Activated T-helper 1 cell treated with Interleukin-2 at 50 U/mL for 16 hours (primary cell): Measurements from ENCODE around the gene MPG.
"Not testable (repeated sequence)": the region's sequence is repeated elsewhere in the genome, so short reads cannot be mapped to it uniquely, and the experiment has no call there.

ENCODE experiments used
- DNase-seq: peaks from one replicate; pipeline ENCODE4 v3.0.0-alpha.2; 2020; ENCODE audit warnings: low read depth

MPG gene

DNA sequence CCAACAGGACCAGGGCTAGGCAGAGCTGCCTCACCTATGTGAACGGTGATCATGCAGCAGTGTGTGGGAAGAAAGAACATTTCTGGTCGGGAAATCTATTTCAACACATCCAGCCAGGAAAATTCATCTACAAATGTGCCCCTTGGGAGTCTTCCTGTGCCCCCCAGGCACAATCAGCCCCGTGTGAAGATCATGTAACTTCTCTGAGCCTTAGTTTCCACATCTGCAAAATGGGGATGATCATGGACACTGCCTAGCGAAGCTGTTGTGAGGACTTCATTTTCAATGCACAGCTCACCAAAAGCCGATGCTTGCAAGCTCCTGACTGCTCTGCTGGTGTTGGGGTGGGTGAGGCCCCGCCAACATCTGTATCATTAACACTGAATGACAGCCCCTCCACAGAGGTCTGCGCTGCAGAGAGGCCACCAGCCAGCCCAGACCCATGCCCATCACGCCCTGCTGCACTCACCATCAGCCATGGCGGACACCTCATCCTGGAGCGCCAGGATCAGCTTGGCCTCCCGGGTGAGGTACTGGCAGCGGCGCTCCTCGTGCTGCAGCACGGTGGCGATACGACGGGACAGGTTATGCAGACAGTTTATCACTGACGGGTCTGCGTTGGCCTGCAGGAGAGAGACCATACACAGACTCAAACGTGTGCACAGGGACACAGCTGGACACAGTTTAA, 34.3 kb downstream of the MPG start:
- DNase-seq = no peak

DNA sequence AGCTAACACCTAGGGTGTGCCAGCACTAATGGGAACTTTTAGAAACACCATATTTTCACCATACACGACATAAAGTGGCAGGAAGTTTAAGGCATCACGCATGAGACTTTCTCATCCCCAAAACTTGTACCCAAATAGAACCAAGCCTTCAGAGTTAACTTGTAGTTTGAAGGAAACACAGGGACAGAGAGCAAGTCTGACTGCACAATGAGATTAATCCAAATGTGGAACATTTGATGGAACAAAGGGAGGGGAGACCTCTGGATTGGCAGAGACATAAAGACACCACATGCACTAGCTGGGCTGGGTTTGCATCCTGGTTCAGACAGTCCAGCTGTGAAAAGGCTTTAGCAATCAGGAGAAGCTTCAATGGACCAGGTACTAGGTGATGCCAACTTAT, 36.3 kb downstream of the MPG start:
- DNase-seq = no peak

DNA sequence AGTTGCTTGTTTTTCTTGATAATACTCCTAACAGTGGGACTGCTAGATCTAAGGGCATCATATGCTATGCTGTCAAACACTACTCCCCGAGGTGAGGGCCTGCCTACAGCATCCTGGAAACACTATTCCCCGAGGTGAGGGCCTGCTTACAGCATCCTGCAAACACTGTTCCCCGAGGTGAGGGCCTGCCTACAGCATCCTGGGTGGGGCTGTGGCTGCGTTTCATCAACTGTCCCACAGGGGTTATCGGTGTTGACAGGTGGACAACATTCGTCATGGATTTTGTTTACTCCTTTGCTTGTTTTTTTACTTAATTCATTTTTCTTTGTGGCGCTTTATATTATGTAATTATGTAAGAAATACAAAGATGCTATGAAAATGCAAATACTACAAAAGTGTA, 38.0 kb downstream of the MPG start:
- no peak for DNase-seq

DNA sequence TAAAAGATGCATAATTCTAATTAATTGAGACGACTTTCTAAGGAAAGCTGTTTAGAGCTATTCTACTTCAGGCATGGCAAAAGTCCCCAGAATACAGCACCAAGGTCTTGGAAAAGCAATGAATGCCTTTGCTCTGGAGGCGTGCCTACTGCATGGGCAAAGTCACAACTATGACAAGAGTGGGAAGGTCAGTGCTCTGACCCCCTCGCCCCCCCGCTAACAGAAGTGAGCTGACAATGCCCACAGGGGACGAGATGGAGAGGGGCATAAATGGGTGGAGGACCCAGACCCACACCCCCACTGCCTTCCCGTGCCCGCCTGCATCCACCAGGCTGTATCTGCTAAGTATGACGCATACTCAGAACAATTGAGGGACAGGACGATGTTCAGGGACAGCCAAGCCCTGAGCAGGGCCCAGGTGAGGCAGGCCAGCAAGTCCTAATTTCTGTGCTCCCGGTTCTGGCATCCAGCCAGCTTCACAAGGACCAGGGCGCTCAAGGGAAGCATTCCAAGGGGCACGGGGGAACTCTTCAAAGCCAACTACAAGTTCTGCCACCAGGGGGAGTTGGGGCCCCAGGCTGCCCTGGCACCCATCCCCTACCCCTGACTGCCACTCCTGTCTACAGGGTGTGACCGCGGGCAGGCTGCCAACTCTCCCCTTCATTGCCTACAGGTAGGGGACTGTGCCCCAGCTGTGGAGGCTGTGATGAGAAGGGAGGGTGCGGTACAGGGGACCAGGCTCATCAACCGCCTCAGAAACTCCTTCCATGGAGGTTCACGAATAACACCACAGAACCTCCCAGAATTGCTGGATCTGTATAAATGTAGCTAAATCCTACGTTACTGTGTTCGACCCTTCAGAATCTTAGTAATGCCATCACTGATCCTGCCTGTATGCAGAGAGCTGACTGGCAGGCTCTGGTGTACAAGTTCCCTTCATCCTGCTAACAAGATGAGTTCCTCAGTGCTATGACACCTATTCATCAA, 39.6 kb downstream of the MPG start:
- DNase-seq = peak; percentile 29

DNA sequence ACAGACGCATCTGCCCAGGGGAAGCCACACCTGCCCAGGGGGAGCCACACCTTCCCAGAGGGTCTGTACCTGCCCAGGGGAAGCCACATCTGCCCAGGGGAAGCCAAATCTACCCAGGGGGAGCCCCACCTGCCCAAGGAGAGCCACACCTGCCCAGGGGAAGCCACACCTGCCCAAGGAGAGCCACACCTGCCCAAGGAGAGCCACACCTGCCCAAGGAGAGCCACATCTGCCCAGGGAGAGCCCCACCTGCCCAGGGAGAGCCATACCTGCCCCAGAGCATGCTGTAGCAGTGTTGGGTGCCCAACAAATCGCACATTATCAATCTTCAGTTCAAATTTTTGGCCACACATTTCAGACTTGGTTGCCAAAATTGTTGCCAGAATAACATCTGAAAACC, 40.8 kb downstream of the MPG start:
- no peak for DNase-seq

DNA sequence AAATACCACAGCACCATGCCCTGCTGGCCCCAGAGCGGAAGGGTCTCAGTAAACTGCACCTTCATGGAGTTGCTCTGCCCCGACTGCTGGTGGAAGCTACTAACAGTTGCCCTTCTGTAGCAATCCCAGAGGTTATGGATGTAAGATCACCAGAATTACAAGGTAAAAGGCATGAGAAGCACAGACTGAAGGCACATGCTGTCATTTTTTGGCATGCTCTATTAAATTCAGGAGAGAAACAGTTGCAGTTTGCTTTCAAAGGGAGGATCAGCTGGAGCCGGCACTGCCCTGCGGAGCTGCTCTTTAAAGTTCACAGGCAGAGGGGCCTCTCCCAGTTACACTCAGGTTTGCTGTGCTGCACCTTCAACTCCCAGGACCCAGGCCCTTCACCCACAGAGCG, 41.3 kb downstream of the MPG start:
- no peak for DNase-seq

DNA sequence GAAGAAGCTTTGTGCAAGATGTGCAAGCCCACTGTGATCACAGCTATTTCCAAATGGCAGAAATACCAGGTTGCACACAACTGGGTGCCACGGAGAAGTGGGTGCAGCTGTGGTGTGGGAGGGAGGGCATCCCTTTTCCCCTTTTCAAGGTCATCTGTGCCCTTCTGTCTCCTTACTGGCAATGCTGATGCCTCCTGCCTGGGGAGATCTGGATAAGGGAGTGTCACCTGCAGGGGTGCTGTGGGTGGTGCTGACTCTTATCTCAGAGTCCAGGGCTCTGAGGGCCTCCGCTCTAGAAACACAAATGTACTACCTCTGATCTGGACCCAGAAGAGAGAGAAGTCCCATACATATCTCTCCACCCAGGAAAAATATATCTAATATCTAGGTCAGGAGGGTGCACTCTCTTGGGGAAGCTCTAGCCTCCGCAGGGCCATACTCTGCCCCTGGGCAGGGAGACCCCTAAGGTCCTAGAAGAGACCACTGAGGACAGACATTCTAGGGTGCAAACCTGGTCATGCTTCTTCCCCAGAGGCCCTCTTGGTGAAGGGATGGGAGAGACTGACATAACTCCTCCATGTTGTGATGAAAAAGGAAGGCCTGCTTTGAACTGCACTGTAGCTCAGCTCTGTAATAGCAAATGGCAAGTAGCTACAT, 41.9 kb downstream of the MPG start:
- no peak for DNase-seq

DNA sequence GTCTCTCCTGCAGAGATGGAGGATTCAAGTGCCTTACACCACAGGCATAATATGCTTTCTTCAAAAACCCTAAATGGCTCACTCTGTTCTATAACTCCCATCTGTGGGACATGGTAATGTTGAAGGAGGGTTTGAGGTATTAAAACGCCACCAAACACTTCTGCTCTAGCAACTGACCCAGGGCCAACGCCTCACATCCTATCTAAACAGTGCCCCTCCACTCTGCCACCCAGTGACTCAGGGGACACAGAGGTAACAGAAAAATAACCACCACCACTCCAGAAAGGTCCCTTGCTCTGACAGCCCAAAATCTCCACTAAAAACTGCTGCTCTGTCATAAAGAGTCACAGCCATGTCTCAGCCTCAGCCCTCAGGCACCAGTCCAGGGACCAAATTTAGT, 42.7 kb downstream of the MPG start:
- DNase-seq = no peak

DNA sequence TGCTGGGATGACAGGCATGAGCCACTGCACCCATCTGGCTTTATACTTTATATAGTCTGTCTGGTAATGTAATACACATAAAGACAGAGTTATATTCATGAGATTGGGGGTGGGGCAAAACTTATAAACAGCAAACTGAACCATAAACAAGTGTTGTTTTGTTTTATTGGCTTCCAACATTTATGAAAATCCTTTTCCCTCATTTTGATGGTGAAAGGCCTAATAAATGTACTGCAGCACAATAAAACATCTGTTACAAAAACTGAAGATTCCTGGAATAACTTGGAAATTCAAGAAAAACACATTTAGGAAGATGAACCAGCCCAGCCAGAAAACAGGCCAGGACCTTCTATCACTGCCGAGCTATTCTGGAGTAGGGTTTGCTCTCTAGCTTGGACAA, 44.3 kb downstream of the MPG start:
- no peak for DNase-seq

DNA sequence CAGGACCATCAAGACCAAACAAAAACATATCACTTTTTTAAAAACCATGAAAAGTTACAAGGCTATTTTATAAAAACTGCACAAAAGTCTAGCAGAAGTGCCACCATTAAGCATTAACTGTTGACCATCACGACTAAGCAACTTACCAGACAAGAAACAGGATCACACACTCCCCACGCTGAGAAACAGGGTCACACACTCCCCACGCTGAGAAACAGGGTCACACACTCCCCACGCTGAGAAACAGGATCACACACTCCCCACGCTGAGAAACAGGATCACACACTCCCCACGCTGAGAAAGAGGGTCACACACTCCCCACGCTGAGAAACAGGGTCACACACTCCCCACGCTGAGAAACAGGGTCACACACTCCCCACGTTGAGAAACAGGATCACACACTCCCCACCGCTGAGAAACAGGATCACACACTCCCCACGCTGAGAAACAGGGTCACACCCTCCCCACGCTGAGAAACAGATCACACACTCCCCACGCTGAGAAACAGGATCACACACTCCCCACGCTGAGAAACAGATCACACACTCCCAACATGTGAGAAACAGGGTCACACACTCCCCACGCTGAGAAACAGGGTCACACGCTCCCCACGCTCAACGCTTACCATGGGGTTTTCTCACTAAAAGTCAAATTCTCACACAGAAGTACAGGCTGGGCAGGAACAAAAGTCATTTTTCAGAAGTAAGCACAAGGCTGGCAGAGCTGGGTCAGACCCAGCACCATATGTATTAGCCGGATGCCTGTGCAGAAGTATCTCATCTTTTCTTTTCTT, 45.7 kb downstream of the MPG start:
- DNase-seq = not testable (repeated sequence)

DNA sequence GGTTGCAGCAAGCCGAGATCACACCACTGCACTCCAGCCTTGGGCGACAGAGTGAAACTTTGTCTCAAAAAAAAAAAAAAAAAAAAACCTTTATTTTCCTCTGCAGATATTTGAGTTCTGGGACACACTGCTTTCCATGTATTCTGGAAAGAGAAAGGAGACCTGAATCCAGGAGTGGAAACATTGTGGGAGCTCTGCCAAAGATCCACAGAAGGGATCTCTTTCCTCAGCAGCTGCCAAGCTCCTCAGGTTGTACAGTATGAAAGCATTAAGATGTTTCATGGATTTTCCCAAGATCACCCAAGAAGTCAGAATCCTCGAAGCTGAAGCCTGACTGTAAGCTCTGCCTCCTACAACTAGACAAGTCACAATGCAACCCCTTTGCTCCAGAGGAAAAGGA, 47.0 kb downstream of the MPG start:
- DNase-seq = no peak

DNA sequence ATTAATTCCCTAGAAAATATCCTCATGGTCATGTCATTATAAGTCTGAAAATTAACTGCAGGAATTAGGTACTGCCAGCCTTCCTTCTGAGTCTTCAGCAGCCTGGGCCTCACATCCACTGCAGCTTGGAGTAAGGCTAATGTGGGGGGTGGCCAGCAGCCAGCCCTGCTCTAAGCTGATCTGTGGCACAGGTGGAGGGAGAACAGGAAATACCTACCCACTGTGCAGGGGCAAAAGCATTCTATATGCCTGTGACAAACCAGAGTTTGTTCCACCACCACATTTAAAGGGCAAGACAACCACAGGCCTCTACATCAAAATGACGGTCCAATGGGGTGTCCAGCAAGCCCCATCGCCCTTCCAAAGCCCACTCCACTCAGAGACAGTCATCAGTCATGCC, 51.0 kb downstream of the MPG start:
- no peak for DNase-seq

DNA sequence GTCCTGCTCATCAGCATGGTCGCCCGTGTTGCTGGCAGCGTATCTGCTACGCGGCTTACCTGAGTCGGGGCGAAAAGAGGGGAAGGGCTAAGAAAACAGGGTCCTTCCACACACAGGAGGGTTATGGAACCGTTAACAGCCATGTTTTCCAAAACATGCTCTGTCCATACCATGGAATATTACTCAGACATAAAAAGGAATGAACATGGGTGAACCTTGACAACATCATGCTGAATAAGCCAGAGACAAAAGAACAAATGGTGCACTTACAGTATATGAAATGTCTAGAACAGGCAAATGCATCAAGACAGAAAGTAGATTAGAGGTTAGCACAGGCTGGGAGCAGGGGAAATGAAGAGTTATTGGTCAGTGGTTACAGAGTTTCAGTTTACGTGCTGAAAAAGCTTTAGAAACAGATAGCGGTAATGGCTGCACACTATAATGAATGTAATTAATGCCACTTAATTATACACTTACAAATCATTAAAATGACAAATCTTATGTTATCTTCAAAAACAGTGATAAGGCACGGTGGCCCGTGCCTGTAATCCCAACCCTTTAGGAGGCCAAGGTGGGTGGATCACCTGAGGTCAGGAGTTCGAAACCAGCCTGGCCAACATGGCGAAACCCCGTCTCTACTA, 52.6 kb downstream of the MPG start:
- DNase-seq = no peak

DNA sequence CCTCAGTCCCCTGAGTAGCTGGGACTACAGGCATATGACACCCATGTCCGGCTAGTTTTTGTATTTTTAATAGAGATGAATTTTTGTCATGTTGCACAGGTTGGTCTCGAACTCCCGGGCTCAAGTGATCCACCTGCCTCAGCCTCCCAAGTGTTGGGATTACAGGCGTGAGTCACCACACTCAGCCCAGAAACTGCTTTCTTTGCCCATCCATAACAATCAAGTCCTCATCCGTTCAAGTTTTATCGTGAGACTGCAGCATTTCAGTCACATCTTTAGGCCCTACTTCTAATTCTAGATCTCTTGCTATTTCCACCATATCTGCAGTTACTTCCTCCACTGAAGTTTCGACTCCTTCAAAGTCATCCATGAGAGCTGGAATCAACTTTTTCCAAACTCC, 54.1 kb downstream of the MPG start:
- no peak for DNase-seq

DNA sequence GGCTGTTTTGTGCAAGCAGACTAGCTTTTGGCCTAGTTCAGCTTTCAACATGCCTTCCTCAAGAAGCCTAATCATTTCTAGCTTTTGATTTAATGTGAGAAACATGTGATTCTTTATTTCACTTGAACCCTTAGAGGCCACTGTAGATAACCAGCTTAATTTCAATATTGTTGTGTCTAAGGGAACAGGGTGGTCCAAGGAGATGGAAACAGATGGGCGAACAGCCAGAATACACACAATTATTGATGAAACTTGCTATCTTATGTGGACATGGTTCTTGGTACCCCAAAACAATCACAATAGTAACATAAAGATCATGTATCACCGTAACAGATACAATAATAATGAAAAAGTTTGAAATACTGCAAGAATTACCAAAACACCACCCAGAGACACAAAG, 55.7 kb downstream of the MPG start:
- no peak for DNase-seq
